HUES64 (cell line): ENCODE measurements around the gene CES4A.
"Not testable (repeated sequence)": the region's sequence is repeated elsewhere in the genome, so short reads cannot be mapped to it uniquely, and the experiment has no call there.

Experiments used
- H3K27ac ChIP-seq: 2 replicates; pipeline ENCODE4 v1.7.0; 2013; ENCODE audit warnings: low read depth, low read length, inconsistent platforms
- H3K27me3 ChIP-seq: 2 replicates; pipeline ENCODE4 v1.6.1; 2013; ENCODE audit warnings: mild to moderate bottlenecking, low read length; ENCODE audit not compliant: insufficient read depth
- H3K36me3 ChIP-seq: 2 replicates; pipeline ENCODE4 v1.6.1; 2013; ENCODE audit warnings: mild to moderate bottlenecking, low read length; ENCODE audit not compliant: insufficient read depth
- H3K4me1 ChIP-seq: 2 replicates; pipeline ENCODE4 v1.6.1; 2013; ENCODE audit warnings: mild to moderate bottlenecking, low read length, moderate library complexity; ENCODE audit not compliant: insufficient read depth
- H3K4me3 ChIP-seq: 2 replicates; pipeline ENCODE4 v1.5.1; 2013; ENCODE audit warnings: mild to moderate bottlenecking, low read length, moderate library complexity
- H3K9ac ChIP-seq: 2 replicates; pipeline ENCODE4 v1.6.1; 2013; ENCODE audit warnings: mild to moderate bottlenecking, low read depth, low read length
- H3K9me3 ChIP-seq: 2 replicates; pipeline ENCODE4 v1.6.1; 2013; ENCODE audit warnings: low read depth, low read length; ENCODE audit not compliant: insufficient read depth
- WGBS: fragments of 150-250, 120-280 bp; methylation state at CpG from one replicate; pipeline ENCODE4 v1.1.7; 2013; ENCODE audit warnings: missing lambda C conversion rate; 5-methylcytosine and 5-hydroxymethylcytosine counted together

The CES4A gene

DNA sequence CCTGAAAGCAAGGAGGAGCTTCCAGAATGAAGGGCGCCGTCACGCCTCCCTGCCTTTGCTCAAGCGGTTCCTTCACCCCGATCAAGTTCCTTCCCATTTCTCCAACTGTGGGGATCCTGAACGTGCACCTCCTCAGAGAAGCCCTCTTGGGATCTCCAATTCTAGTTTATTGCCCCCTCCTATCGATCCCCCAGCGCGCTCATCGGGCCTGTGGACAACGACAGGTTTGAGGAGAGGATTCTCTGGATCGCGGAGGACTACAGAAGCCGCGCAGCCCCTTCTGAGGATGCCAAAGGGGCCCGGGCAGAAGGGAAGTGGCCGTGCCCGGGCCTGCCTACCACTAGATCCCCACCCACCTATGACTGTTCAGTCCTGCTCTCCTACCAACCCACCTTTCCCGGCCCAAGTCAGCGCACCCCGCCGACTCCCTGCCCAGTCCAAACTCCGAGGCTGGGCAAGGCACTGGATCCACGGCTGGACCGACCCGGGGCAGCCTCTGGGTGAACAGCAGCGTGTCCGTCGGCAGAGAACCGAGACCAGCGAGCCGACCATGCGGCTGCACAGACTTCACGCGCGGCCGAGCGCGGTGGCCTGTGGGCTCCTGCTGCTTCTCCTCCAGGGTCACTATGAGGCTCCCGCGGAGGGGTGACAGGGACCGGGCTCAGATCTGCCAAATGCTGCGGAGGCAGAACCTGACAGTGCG lies 40.1 kb upstream of the CES4A start:
- WGBS: 54% methylated on average over 44 of the region's 44 CpGs
- no peak overlapping the region for H3K4me3 ChIP-seq
- H3K9ac ChIP-seq: no peak overlapping the region
- no peaks in the 10 kb centered on the region for H3K4me1 ChIP-seq
- H3K36me3 ChIP-seq: peaks cover 6% of the 10 kb centered on the region; the same call in 1 of the 2 replicates
- no peak overlapping the region for H3K27ac ChIP-seq
- H3K27me3 ChIP-seq: peaks cover 25% of the 10 kb centered on the region
- H3K9me3 ChIP-seq: 0 out of 2 replicates have a peak, but pooled peaks cover 9% of the 10 kb centered on the region

DNA sequence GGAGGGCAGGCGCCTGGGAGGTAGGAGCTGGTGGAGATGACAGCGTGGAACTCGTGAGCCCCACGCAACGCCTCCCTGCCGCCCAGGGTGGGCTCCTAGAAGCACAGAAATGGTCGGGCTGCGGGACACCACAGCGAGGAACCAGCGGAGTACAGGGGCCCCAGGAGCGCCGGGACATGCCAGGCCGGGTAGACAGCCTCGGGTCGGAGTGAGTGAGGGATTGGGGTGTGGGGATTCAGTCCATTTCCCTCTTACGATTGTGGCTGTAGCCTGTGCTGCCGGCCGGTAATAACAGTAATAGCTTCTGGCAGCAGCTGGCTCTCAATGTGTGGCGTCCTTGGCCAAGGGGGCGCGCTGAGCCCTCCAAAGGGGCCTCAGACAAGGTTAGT lies 39.6 kb upstream of the CES4A start:
- Histone ChIP-seq H3K9me3 (0 out of 2 replicates have a peak, but pooled peaks cover 9% of the 10 kb centered on the region), H3K27me3 (peaks cover 25% of the 10 kb centered on the region), H3K9ac (no peak overlapping the region), H3K4me3 (no peak overlapping the region), H3K36me3 (peaks cover 2% of the 10 kb centered on the region; the same call in 1 of the 2 replicates), H3K4me1 (no peaks in the 10 kb centered on the region), H3K27ac (no peak overlapping the region)
- WGBS: 64% methylated on average over 21 of the region's 21 CpGs

GRCh38 chr16:66949472-66949871 lies 38.9 kb upstream of the CES4A start:
- Histone ChIP-seq H3K27ac (no peak overlapping the region), H3K9me3 (0 out of 2 replicates have a peak, but pooled peaks cover 9% of the 10 kb centered on the region), H3K9ac (no peak overlapping the region), H3K4me1 (no peaks in the 10 kb centered on the region), H3K27me3 (peaks cover 25% of the 10 kb centered on the region), H3K4me3 (no peak overlapping the region), H3K36me3 (no peaks in the 10 kb centered on the region)
- WGBS: 84% methylated on average over 6 of the region's 6 CpGs

DNA sequence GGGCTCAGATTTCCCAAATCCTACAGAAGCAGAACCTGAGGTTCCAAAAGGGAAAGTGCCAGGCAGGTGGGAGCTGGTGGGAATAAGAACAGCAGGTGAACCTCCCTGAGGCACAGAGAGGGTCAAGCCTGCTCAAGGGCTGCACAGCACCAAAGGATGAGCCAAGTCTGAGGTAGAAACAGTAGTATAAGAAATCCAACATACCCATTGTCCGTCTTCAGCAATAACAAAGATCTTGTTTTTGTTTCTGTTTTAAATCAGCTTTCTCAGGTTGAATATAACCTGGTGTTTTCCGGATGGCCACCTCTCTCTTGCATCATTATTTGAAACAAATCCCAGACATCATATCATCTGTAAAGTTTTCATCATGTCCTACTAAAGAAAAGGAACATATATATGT lies 38.0 kb upstream of the CES4A start:
- no peaks in the 10 kb centered on the region for H3K4me1 ChIP-seq
- H3K9me3 ChIP-seq: 0 out of 2 replicates have a peak, but pooled peaks cover 9% of the 10 kb centered on the region
- 79% methylated on average over 2 of the region's 2 CpGs for WGBS
- H3K36me3 ChIP-seq: no peaks in the 10 kb centered on the region
- H3K27ac ChIP-seq: no peak overlapping the region
- H3K4me3 ChIP-seq: no peak overlapping the region
- peaks cover 25% of the 10 kb centered on the region for H3K27me3 ChIP-seq
- H3K9ac ChIP-seq: no peak overlapping the region

- Histone ChIP-seq H3K9ac (no peak overlapping the region), H3K4me1 (no peaks in the 10 kb centered on the region), H3K36me3 (no peaks in the 10 kb centered on the region), H3K27ac (no peak overlapping the region), H3K9me3 (0 out of 2 replicates have a peak, but pooled peaks cover 9% of the 10 kb centered on the region), H3K27me3 (peaks cover 25% of the 10 kb centered on the region), H3K4me3 (no peak overlapping the region)
- WGBS: 99% methylated on average over 3 of the region's 4 CpGs
Observed at GRCh38 chr16:66950971-66951790, 37.2 kb upstream of the CES4A start.

DNA sequence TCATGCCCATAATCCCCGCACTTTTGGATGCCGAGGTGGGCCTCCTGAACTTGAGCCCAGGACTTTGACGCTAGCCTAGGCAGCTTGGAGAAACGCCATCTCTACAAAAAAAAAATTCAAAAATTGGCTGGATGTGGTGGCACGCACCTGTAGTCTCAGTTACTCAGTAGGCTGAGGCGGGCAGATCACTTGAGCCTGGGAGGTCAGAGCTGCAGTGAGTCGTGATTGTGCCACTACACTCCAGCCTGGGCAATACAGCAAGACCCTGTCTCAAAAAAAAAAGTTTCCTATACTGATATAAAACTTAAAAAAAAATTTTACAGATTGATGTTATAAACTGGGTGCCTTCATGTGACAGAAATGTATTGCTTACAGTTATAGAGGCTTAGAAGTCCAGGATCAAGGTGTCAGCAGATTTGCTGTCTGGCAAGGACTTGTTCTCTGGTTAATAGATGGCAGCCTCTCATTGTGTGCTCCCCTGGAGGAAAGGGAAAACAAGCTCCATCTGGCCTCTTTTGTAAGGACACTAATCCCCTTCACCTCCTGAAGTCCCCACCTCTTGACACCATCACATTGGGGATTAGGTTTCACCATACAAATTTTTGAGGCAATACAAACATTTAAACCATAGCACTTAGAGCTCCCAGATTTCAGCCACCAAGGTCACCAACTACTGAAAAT lies 35.8 kb upstream of the CES4A start:
- no peak overlapping the region for H3K4me3 ChIP-seq
- H3K9ac ChIP-seq: no peak overlapping the region
- no peaks in the 10 kb centered on the region for H3K36me3 ChIP-seq
- WGBS: 89% methylated on average over 7 of the region's 7 CpGs
- H3K9me3 ChIP-seq: 0 out of 2 replicates have a peak, but pooled peaks cover 9% of the 10 kb centered on the region
- no peaks in the 10 kb centered on the region for H3K4me1 ChIP-seq
- H3K27me3 ChIP-seq: peaks cover 22% of the 10 kb centered on the region
- no peak overlapping the region for H3K27ac ChIP-seq

DNA sequence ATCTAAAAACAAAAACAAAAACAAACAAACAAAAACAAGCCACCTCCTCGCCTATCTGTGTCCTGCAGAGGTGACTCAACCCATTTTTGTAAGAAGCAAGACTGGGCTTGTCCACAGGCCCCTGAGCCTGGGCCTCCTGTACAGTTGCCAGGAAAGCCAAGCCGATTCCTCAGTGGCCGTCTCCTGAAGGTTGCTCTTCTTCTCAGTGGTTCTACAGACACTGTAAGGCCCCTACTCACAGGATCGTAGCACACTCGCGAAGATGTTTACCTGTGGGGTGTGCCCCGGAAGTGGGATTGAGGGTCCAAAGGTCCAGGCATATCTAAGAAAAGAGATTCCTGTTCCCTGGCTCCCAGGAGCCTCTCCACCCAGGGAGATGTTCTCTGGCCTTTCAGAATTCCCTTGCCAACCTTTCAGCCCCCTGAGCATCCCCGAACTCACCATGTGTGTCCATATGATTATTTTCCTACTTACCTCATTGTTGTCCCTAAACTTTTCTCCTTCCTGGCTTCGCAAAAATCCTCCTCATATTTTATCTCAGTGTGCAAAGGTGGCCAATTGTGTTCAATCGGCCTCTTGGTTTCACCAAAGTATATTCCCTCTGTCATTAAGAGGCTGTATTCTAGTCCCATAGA lies 34.8 kb upstream of the CES4A start:
- H3K36me3 ChIP-seq: no peaks in the 10 kb centered on the region
- H3K4me1 ChIP-seq: no peaks in the 10 kb centered on the region
- H3K4me3 ChIP-seq: no peak overlapping the region
- H3K27ac ChIP-seq: no peak overlapping the region
- 0 out of 2 replicates have a peak, but pooled peaks cover 9% of the 10 kb centered on the region for H3K9me3 ChIP-seq
- peaks cover 13% of the 10 kb centered on the region for H3K27me3 ChIP-seq
- WGBS: 91% methylated on average over 10 of the region's 10 CpGs
- no peak overlapping the region for H3K9ac ChIP-seq

DNA sequence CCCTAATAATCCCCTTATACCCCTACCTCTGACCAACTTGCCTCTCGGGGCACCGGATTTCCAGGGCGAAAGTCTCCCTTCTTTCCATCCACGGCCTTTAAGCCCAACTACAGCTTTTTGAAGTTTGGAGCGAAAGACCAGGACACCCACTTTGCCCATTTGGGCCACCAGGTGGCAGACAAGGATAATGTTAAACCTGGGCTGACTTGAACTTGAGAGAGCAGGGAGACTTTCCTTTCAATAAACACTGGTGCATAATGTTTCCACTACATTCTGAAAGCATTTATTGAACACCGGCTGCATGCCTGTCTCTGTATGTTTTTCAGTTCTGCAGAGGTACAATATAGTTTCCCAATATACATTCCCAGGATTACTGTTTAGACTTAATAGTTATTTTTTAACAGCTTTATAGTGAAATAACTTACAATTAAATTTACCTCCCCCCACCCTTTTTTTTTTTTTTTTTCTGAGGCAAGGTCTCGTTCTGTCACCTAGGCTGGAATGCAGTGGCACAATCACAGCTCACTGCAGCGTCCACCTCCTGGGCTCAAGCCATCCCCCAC lies 34.2 kb upstream of the CES4A start:
- Histone ChIP-seq H3K27me3 (peaks cover 7% of the 10 kb centered on the region), H3K27ac (no peak overlapping the region), H3K9ac (no peak overlapping the region), H3K4me3 (no peak overlapping the region), H3K9me3 (0 out of 2 replicates have a peak, but pooled peaks cover 9% of the 10 kb centered on the region), H3K4me1 (no peaks in the 10 kb centered on the region), H3K36me3 (no peaks in the 10 kb centered on the region)
- WGBS: 40% methylated on average over 8 of the region's 8 CpGs

DNA sequence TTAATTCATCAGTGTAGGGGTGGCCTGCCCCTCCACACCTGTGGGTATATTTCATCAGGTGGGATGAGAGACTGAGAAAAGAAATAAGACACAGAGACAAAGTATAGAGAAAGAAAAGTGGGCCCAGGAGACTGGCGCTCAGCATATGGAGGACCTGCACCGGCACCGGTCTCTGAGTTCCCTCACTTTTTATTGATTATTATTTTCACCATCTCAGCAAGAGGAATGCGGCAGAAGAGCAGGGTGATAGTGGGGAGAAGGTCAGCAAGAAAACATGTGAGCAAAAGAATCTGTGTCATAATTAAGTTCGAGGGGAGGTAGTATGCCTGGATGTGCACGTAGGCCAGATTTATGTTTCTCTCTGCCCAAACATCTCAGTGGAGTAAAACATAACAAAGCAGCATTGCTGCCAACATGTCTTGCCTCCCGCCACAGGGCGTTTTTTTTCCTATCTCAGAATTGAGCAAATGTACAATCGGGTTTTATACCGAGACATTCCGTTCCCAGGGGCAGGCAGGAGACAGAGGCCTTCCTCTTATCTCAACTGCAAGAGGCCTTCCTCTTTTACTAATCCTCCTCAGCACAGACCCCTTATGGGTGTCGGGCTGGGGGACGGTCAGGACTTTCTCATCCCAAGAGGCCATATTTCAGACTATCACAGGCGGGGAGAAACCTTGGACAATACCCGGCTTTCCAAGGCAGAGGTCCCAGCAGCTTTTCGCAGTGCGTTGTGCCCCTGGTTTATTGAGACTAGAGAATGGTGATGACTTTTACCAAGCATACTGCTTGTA lies 32.8 kb upstream of the CES4A start:
- H3K36me3 ChIP-seq, H3K4me3 ChIP-seq, H3K9ac ChIP-seq, H3K9me3 ChIP-seq, H3K27me3 ChIP-seq, H3K27ac ChIP-seq, H3K4me1 ChIP-seq: not testable (repeated sequence)
- 91% methylated on average over 15 of the region's 17 CpGs for WGBS

GRCh38 chr16:66956154-66956457 lies 32.3 kb upstream of the CES4A start:
- H3K27ac ChIP-seq, H3K9me3 ChIP-seq, H3K27me3 ChIP-seq, H3K4me1 ChIP-seq, H3K36me3 ChIP-seq, H3K4me3 ChIP-seq, H3K9ac ChIP-seq: not testable (repeated sequence)
- no CpG with 5 or more reads among the region's 1 CpG for WGBS
